Calu3 (cell line): ENCODE measurements around the gene LRG1. TPM values are rescaled to one million over a fixed set of nuclear protein-coding genes. Genes with fewer than 3 reads are reported as not detected.

Source experiments
- BruUV-seq: library from RNA; stranded (reverse); fragments of 400-500 nt; replicated peaks from 2 replicates; lab custom pipeline; 2021; lab: Mats Ljungman, UMichigan
- CTCF ChIA-PET: fragments of 300-600 bp; sonication (Branson Sonifier 250); formaldehyde crosslinking; loops from one replicate; lab custom pipeline; 2022; ENCODE audit warnings: antibody characterized with exemption; lab: Charles Lee
- DNase-seq: peaks from one replicate; pipeline ENCODE4 v3.0.0; 2022
- H3K27ac Mint-ChIP-seq: one replicate; pipeline ENCODE4 v1.8.0; 2022; ENCODE audit warnings: mixed read lengths; ENCODE audit not compliant: unreplicated experiment
- H3K27me3 Mint-ChIP-seq: one replicate; pipeline ENCODE4 v1.8.0; 2022; ENCODE audit warnings: mixed read lengths; ENCODE audit not compliant: unreplicated experiment
- H3K36me3 Mint-ChIP-seq: one replicate; pipeline ENCODE4 v1.8.0; 2022; ENCODE audit warnings: mild to moderate bottlenecking, moderate library complexity, mixed read lengths; ENCODE audit not compliant: insufficient read depth, unreplicated experiment
- H3K4me1 Mint-ChIP-seq: one replicate; pipeline ENCODE4 v1.8.0; 2022; ENCODE audit warnings: mild to moderate bottlenecking, low read depth, mixed read lengths; ENCODE audit not compliant: unreplicated experiment
- H3K4me3 Mint-ChIP-seq: one replicate; pipeline ENCODE4 v1.8.0; 2022; ENCODE audit warnings: mild to moderate bottlenecking, low read depth, moderate library complexity, mixed read lengths; ENCODE audit not compliant: unreplicated experiment
- H3K9me3 Mint-ChIP-seq: one replicate; pipeline ENCODE4 v1.8.0; 2022; ENCODE audit warnings: low read depth, mixed read lengths; ENCODE audit not compliant: unreplicated experiment
- CTCF ChIP-seq: fragments of 200-600 bp; IDR thresholded peaks from one replicate; pipeline ENCODE4 v1.8.0; 2022; ENCODE audit warnings: antibody characterized with exemption; ENCODE audit not compliant: unreplicated experiment
- intact Hi-C: fragments of 100-400 bp; cut with micrococcal nuclease; formaldehyde crosslinking; loops from one replicate; pipeline ENCODE4 v1.10.0; 2022; ENCODE audit not compliant: unreplicated experiment
- total RNA-seq: library from RNA; stranded (reverse); gene quantifications from 2 replicates; pipeline ENCODE4 v1.2.3, GENCODE V29; 2022

Gene LRG1
- total RNA-seq, 1 experiment from 2014 or later = 28.5 TPM

DNA sequence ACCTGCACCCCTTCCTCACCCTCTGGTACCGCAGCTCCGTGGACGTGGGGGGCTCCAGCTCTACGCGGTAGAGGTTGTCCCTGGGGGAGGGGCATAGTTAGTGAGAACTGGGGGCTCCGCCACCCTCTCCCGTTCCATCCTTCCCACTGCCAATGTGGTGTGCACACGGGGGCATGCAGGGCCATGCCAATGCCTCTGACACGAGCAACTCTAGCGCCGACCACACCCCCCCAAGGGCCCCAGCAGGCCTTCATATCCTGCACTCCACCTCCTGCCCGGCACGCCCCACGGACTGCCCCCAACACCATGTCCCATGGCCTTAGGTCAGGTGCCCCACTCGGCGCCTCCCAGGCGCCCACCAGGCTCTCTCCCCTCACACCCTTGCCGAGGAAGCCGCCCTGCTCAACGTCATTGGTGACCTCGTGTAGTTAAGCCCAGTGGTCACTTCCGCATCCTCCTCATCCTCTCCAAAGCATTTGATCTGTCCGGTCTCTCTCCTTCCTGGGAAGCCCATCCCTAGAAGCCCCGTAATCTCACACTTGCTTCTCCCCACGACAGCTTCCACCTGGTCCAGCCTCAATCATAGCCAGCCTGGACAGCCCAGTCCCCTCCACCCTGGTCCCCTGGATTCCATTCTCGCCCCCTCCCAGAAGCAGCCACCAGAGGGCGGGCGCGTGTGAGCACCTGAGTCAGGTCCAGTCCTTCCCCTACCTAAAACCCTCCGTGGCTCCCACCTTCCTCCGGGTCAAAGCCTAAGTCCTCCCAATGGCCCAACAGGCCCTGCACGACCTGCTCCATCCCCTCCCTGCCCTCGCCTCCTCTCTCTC lies 17.5 kb upstream of the LRG1 start:
- Mint-ChIP-seq H3K9me3 (peaks cover 8% of the 10 kb centered on the region), H3K4me3 (no peak overlapping the region), H3K27ac (peak overlapping the region; percentile 42), H3K36me3 (peaks cover 26% of the 10 kb centered on the region), H3K27me3 (peaks cover 25% of the 10 kb centered on the region), H3K4me1 (no peaks in the 10 kb centered on the region)
- BruUV-seq = no TSS peak
- CTCF ChIA-PET = interaction anchor here (1.2 kb wide), 1 partner anchor 16 kb away, joined by 5 read pairs; no protein-coding TSS in a partner anchor
- intact Hi-C loops = no loop called here
- TF ChIP-seq CTCF = no peak
- peak; percentile 54 for DNase-seq

DNA sequence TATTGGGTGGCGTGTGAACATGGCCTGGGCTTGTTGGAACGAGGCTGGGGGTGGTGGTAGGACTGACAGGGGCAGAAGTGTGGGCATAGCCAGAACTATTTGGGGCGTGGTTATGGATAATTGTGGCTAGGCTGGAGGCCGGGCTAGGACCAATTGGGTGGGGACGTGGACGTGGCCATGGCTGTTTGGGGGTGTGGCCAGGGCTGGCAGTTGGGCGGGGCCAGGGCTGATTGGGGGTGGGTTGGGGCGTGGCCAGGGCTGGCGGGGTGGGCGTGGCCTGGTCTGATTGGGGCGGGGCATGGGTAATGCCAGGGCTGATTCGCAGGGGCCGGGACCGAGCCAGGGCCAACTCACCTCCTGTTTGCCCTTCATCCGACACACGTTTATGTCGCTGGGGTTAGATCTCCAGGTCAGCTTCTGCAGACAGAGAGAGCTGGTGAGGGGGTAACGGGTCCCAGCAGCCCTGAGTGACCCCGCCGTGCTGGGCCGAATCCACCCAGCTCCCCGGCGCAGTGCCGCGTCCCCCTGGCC lies 16.8 kb upstream of the LRG1 start:
- peak overlapping the region; percentile 64 for H3K4me3 Mint-ChIP-seq
- no peak for TF ChIP-seq CTCF
- intact Hi-C loops = no loop called here
- CTCF ChIA-PET = interaction anchor here (1.2 kb wide), 1 partner anchor 15 kb away, joined by 5 read pairs; no protein-coding TSS in a partner anchor
- H3K27me3 Mint-ChIP-seq = peaks cover 32% of the 10 kb centered on the region
- peaks cover 8% of the 10 kb centered on the region for H3K9me3 Mint-ChIP-seq
- no TSS peak for BruUV-seq
- H3K4me1 Mint-ChIP-seq = no peaks in the 10 kb centered on the region
- H3K36me3 Mint-ChIP-seq = peaks cover 26% of the 10 kb centered on the region
- no peak overlapping the region for H3K27ac Mint-ChIP-seq
- peak; percentile 74 for DNase-seq

- no TSS peak for BruUV-seq
- H3K4me1 Mint-ChIP-seq = no peaks in the 10 kb centered on the region
Measured at GRCh38 chr19:4555657-4556561, 16.1 kb upstream of the LRG1 start.

More at GRCh38 chr19:4555657-4556561, 16.1 kb upstream of the LRG1 start:
- CTCF ChIA-PET = interaction anchor here (1.2 kb wide), 1 partner anchor 14 kb away, joined by 5 read pairs; no protein-coding TSS in a partner anchor
- peak; percentile 81 for DNase-seq
- no peak for TF ChIP-seq CTCF
- no peak overlapping the region for H3K27ac Mint-ChIP-seq
- H3K36me3 Mint-ChIP-seq = peaks cover 26% of the 10 kb centered on the region
- H3K4me3 Mint-ChIP-seq = peak overlapping the region; percentile 64
- H3K27me3 Mint-ChIP-seq = peaks cover 37% of the 10 kb centered on the region
- H3K9me3 Mint-ChIP-seq = peaks cover 8% of the 10 kb centered on the region
- intact Hi-C loops = no loop called here
